ENCODE results near the gene MRPS5. TPM values are rescaled to one million over a fixed set of nuclear protein-coding genes. Genes with fewer than 3 reads are reported as not detected.

Gene MRPS5
- total RNA-seq, 1 donor from 2014 or later, result 75.2 TPM

DNA sequence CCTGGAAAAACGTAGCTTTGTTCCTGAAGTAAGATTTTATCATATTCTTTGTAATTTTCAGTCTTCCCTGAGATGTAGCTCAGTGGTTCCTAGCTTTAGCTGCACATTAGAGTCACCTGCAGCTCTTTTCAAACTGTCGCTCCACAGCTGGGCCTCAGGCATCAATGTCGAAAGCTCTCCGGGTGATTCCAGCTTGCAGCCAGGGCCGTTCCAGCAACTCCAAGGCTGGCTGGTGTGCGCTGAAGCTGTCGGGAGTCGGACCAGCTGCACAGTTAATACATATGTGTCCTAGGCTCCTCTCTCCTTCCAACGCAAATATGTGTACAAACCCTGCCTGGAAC, 43.4 kb upstream of the MRPS5 start:
- Histone ChIP-seq H2AFZ (replicated peaks) (peak overlapping the region; percentile 99), H3K36me3 (no peaks in the 10 kb centered on the region), H3K4me3 (peak overlapping the region; percentile 85), H3K9me3 (ENCODE audit: low read depth) (no peaks in the 10 kb centered on the region), H3K79me2 (ENCODE audit: low read depth) (peaks cover 29% of the 10 kb centered on the region), H4K20me1 (ENCODE audit: low read depth) (no peaks in the 10 kb centered on the region), H3F3A (ENCODE audit: low read depth) (peaks cover 6% of the 10 kb centered on the region), H3K4me2 (peak overlapping the region; percentile 97), H3K9ac (peak overlapping the region; percentile 82), H3K4me1 (peaks cover 13% of the 10 kb centered on the region), H3K27me3 (peaks cover 5% of the 10 kb centered on the region), H3K27ac (peak overlapping the region; percentile 64)
- DNase-seq (ENCODE audit: low spot score), result no peak
- peaks cover 7% of the 10 kb centered on the region for H3K27me3 Mint-ChIP-seq (ENCODE audit: insufficient read depth, low read depth)
- peaks cover 8% of the 10 kb centered on the region for H3K36me3 Mint-ChIP-seq
- H3K4me1 Mint-ChIP-seq, result peaks cover 29% of the 10 kb centered on the region
- peaks cover 3% of the 10 kb centered on the region for H3K9me3 Mint-ChIP-seq
- peak overlapping the region; percentile 99 for H3K4me3 Mint-ChIP-seq
- TF ChIP-seq EZH2phosphoT487 (IDR thresholded peaks at IDR 0.05), result no peak
- TF ChIP-seq CTCF (IDR thresholded peaks at IDR 0.05), result no peak
- no peak for TF ChIP-seq EZH2 (IDR thresholded peaks at IDR 0.05)
- peak overlapping the region; percentile 86 for H3K27ac Mint-ChIP-seq

- H3K27ac Mint-ChIP-seq, result no peak within 1 kb of the TSS
- peaks cover 16% of the 10 kb centered on the region for H3K4me1 Mint-ChIP-seq
- DNase-seq (ENCODE audit: low spot score), result peak; percentile 92
These were observed 38.3 kb upstream of the MRPS5 start, which contains the start of gene ZNF514 for GRCh38 chr2:95159690-95160449. Gene ZNF514 (minus strand): TSS chr2:95159848. CDS start chr2:95153253, 6,595 bp downstream.

DNA sequence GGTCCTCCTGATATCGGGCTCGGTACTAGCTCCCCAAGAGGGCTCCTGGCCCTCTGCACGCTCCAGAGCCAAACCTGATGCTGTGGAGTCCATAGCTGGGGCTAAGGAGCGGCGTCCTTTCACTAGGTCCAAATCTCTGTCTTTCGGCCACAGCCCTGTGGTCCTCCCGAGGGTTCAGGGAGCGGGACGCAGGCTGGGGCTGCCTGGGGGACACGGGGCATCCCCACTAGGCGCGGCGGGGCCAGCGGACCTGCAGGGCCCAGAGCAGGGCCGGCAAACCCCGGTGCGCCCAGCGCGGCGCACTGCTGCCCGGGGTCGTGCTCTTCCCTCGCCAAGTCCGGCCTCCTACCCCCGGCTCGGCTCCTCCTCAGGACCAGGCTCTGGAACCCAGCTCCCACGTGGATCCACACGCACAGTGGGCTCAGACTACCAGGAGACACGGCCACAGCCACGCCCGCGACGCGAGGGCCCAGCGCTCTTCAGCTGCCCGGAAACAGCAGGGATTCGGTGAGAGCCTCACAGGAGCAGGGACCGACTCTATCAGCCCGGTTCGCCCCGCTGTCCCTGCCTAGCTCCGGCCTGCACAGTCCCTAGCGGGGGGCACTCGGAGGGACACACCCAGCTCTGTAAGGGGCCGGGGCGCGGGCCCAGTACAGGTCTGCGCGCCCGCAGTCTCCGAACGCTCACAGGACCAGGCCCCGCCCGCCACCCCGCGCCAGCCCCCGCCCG, 37.4 kb upstream of the MRPS5 start:
- Mint-ChIP-seq H3K36me3 (peaks cover 33% of the 10 kb centered on the region), H3K27ac (no peak overlapping the region)

More at GRCh38 chr2:95159690-95160449, 38.3 kb upstream of the MRPS5 start, which contains the start of gene ZNF514:
- peak within 1 kb of the TSS; percentile 98 for H2AFZ ChIP-seq (replicated peaks)
- no peaks in the 10 kb centered on the region for H4K20me1 ChIP-seq (ENCODE audit: low read depth)
- TF ChIP-seq CTCF (IDR thresholded peaks at IDR 0.05) (no peak), EZH2phosphoT487 (IDR thresholded peaks at IDR 0.05) (no peak), EZH2 (IDR thresholded peaks at IDR 0.05) (no peak)
- peak within 1 kb of the TSS; percentile 94 for H3K4me2 ChIP-seq
- H3K4me3 ChIP-seq, result peak within 1 kb of the TSS; percentile 71
- peaks cover 9% of the 10 kb centered on the region for H3F3A ChIP-seq (ENCODE audit: low read depth)
- peaks cover 7% of the 10 kb centered on the region for H3K4me1 ChIP-seq
- peaks cover 16% of the 10 kb centered on the region for H3K27me3 ChIP-seq
- H3K79me2 ChIP-seq (ENCODE audit: low read depth), result peaks cover 15% of the 10 kb centered on the region
- peaks cover 9% of the 10 kb centered on the region for H3K27me3 Mint-ChIP-seq (ENCODE audit: insufficient read depth, low read depth)
- no peak within 1 kb of the TSS for H3K27ac ChIP-seq
- H3K4me3 Mint-ChIP-seq, result peak within 1 kb of the TSS; percentile 93
- no peak within 1 kb of the TSS for H3K9ac ChIP-seq
- peaks cover 22% of the 10 kb centered on the region for H3K9me3 Mint-ChIP-seq
- peaks cover 11% of the 10 kb centered on the region for H3K36me3 ChIP-seq
- no peaks in the 10 kb centered on the region for H3K9me3 ChIP-seq (ENCODE audit: low read depth)
- H3K36me3 Mint-ChIP-seq, result peaks cover 25% of the 10 kb centered on the region

More for the DNA sequence above, 37.4 kb upstream of the MRPS5 start:
- Histone ChIP-seq H3F3A (ENCODE audit: low read depth) (peaks cover 9% of the 10 kb centered on the region), H3K4me3 (peak overlapping the region; percentile 71), H3K79me2 (ENCODE audit: low read depth) (peaks cover 7% of the 10 kb centered on the region), H2AFZ (replicated peaks) (peak overlapping the region; percentile 98), H3K9ac (no peak overlapping the region), H3K36me3 (peaks cover 17% of the 10 kb centered on the region), H4K20me1 (ENCODE audit: low read depth) (no peaks in the 10 kb centered on the region), H3K9me3 (ENCODE audit: low read depth) (no peaks in the 10 kb centered on the region), H3K4me1 (peaks cover under 1% of the 10 kb centered on the region), H3K27me3 (peaks cover 16% of the 10 kb centered on the region), H3K4me2 (peak overlapping the region; percentile 94), H3K27ac (no peak overlapping the region)
- peaks cover 10% of the 10 kb centered on the region for H3K4me1 Mint-ChIP-seq
- H3K9me3 Mint-ChIP-seq, result peaks cover 29% of the 10 kb centered on the region
- H3K4me3 Mint-ChIP-seq, result peak overlapping the region; percentile 87
- no peak for TF ChIP-seq EZH2phosphoT487 (IDR thresholded peaks at IDR 0.05)
- no peak for TF ChIP-seq CTCF (IDR thresholded peaks at IDR 0.05)
- TF ChIP-seq EZH2 (IDR thresholded peaks at IDR 0.05), result no peak
- peak; percentile 70 for DNase-seq (ENCODE audit: low spot score)
- peaks cover 9% of the 10 kb centered on the region for H3K27me3 Mint-ChIP-seq (ENCODE audit: insufficient read depth, low read depth)
